K562 (cell line): ENCODE measurements around the gene GEN1. TPM values are rescaled to one million over a fixed set of nuclear protein-coding genes. Genes with fewer than 3 reads are reported as not detected.

Experiments
- BCL6 ChIP-seq: fragments of 250-450 bp; sonication (Bioruptor Pico); IDR thresholded peaks from 2 replicates; pipeline ENCODE4 v1.4.0; 2020
- CBX1 ChIP-seq: sonication (generic); IDR thresholded peaks from 2 replicates; pipeline ENCODE4 v1.6.1; 2016; ENCODE audit warnings: antibody characterized with exemption, low read depth, mild to moderate bottlenecking
- FOXJ3 ChIP-seq: sonication (generic); formaldehyde crosslinking; IDR thresholded peaks from 2 replicates; pipeline ENCODE4 v1.4.0; 2020; ENCODE audit warnings: mild to moderate bottlenecking, missing genetic modification reagents
- FOXM1 ChIP-seq, 2 experiments: fragments of 450-650 bp in 1 of 2; sonication (generic) in 1 of 2; formaldehyde crosslinking in 1 of 2; IDR thresholded peaks; 2 replicates each; pipeline versions ENCODE4 v1.6.1 to v1.9.0; 2017 to 2022; ENCODE audit warnings: low read depth in 2 of 2, mild to moderate bottlenecking in 2 of 2, missing genetic modification reagents in 1 of 2, moderate library complexity in 1 of 2
- HEY1 ChIP-seq: fragments of 250-450 bp; sonication (Bioruptor Pico); IDR thresholded peaks from 2 replicates; pipeline ENCODE4 v1.5.0; 2020; ENCODE audit warnings: mild to moderate bottlenecking, moderate library complexity, borderline replicate concordance
- HIVEP1 ChIP-seq: fragments of 250-450 bp; sonication (Bioruptor Pico); IDR thresholded peaks from 2 replicates; pipeline ENCODE4 v1.4.0; 2020; ENCODE audit warnings: mild to moderate bottlenecking
- HMG20B ChIP-seq: fragments of 250-450 bp; sonication (Bioruptor Pico); IDR thresholded peaks from 2 replicates; pipeline ENCODE4 v1.5.0; 2021; ENCODE audit warnings: mild to moderate bottlenecking
- HNRNPK ChIP-seq: fragments of 200-400 bp; formaldehyde crosslinking; IDR thresholded peaks from one replicate; pipeline ENCODE4 v1.6.1; 2018; ENCODE audit warnings: mild to moderate bottlenecking, low read depth, low read length; ENCODE audit not compliant: poor library complexity, severe bottlenecking
- KHSRP ChIP-seq: fragments of 450-650 bp; IDR thresholded peaks from 2 replicates; pipeline ENCODE4 v1.6.1; 2017
- MAZ ChIP-seq, 2 experiments: fragments of 450-650 bp in 1 of 2; sonication (generic) in 1 of 2; formaldehyde crosslinking; IDR thresholded peaks in 1 of 2; conservative IDR thresholded peaks in 1 of 2; 2 replicates each; pipeline versions ENCODE4 v1.4.0 to v1.5.0; 2020; ENCODE audit warnings: mild to moderate bottlenecking in 1 of 2, missing genetic modification reagents in 1 of 2
- MBD2 ChIP-seq: sonication (generic); IDR thresholded peaks from 2 replicates; pipeline ENCODE4 v1.6.1; 2016; ENCODE audit warnings: low read depth, borderline replicate concordance
- MIER1 ChIP-seq: fragments of 450-650 bp; IDR thresholded peaks from 2 replicates; pipeline ENCODE4 v1.6.1; 2016; ENCODE audit warnings: antibody characterized with exemption, mild to moderate bottlenecking, low read depth
- NFE2L1 ChIP-seq: fragments of 450-650 bp; IDR thresholded peaks from 2 replicates; pipeline ENCODE4 v1.6.1; 2016; ENCODE audit warnings: missing genetic modification characterization, low read depth, mild to moderate bottlenecking, missing compliant biosample characterization, moderate library complexity, borderline replicate concordance
- NFRKB ChIP-seq: fragments of 450-650 bp; IDR thresholded peaks from 2 replicates; pipeline ENCODE4 v1.6.1; 2016; ENCODE audit warnings: low read depth
- NR4A1 ChIP-seq, 2 experiments: fragments of 250-450 bp in 1 of 2; fragments of 450-650 bp in 1 of 2; sonication (Bioruptor Pico) in 1 of 2; IDR thresholded peaks; 2 replicates each; pipeline versions ENCODE4 v1.4.0 to v1.6.1; 2016 to 2020; ENCODE audit warnings: mild to moderate bottlenecking in 2 of 2, missing compliant biosample characterization in 1 of 2, missing genetic modification characterization in 1 of 2, moderate library complexity in 1 of 2
- POLR3G ChIP-seq: IDR thresholded peaks from 2 replicates; pipeline ENCODE4 v1.6.1; 2011; ENCODE audit not compliant: insufficient read length, insufficient replicate concordance; ENCODE audit errors: extremely low read depth
- RBM25 ChIP-seq: fragments of 200-400 bp; formaldehyde crosslinking; IDR thresholded peaks from 2 replicates; pipeline ENCODE4 v1.6.1; 2018; ENCODE audit warnings: low read length, low read depth, moderate library complexity; ENCODE audit not compliant: severe bottlenecking
- STAT6 ChIP-seq: sonication (generic); formaldehyde crosslinking; IDR thresholded peaks from 2 replicates; pipeline ENCODE4 v1.8.1; 2023; ENCODE audit warnings: mild to moderate bottlenecking, missing genetic modification reagents
- TEAD4 ChIP-seq, 2 experiments: sonication (generic) in 1 of 2; formaldehyde crosslinking in 1 of 2; IDR thresholded peaks; 2 replicates each; pipeline versions ENCODE4 v1.6.1 to v1.8.0; 2012 to 2022; ENCODE audit warnings: borderline replicate concordance in 1 of 2, inconsistent platforms in 1 of 2, low read length in 1 of 2, mild to moderate bottlenecking in 1 of 2, missing genetic modification reagents in 1 of 2
- ZKSCAN8 ChIP-seq: fragments of 200-800 bp; sonication (Bioruptor generic); IDR thresholded peaks from 2 replicates; pipeline ENCODE4 v1.6.1; 2016; ENCODE audit warnings: missing genetic modification characterization, missing compliant biosample characterization
- ZNF311 ChIP-seq: fragments of 250-450 bp; sonication (Bioruptor Pico); IDR thresholded peaks from 2 replicates; pipeline ENCODE4 v1.4.0; 2020; ENCODE audit warnings: mild to moderate bottlenecking, moderate library complexity
- ZNF583 ChIP-seq: fragments of 250-450 bp; sonication (Bioruptor Pico); IDR thresholded peaks from 2 replicates; pipeline ENCODE4 v1.4.0; 2020
- ZNF584 ChIP-seq: fragments of 200-800 bp; sonication (Bioruptor generic); IDR thresholded peaks from 2 replicates; pipeline ENCODE4 v1.6.1; 2016; ENCODE audit warnings: low read depth, mild to moderate bottlenecking, missing genetic modification characterization, missing compliant biosample characterization
- ZNF655 ChIP-seq: fragments of 250-450 bp; sonication (Bioruptor Pico); IDR thresholded peaks from 2 replicates; pipeline ENCODE4 v1.5.0; 2021
- polyA plus RNA-seq, 8 experiments: library from polyadenylated mRNA; depleted of rRNA in 4 of 8; stranded (reverse) in 5 of 8; unstranded in 3 of 8; fragments of >200 nt; fragmentation: Nextera tagmentation in 2 of 8; fragmentation: Illumina TruSeq in 1 of 8; extraction: Ambion mirVana in 2 of 8; extraction: Trizol in 1 of 8; gene quantifications; 2 replicates each; pipeline versions ENCODE4 v1.2.1 to v1.2.3, GENCODE V29; 2011 to 2014; ENCODE audit warnings: inconsistent platforms in 1 of 8, missing spikeins in 1 of 8
- total RNA-seq, 7 experiments: library from RNA; depleted of rRNA in 6 of 7; stranded (reverse); fragments of >200 nt in 6 of 7; fragmentation: Illumina TruSeq in 2 of 7; extraction: Trizol in 2 of 7; gene quantifications; 2 replicates each; pipeline versions ENCODE4 v1.2.1 to v1.2.3, GENCODE V29; 2011 to 2021; ENCODE audit warnings: low replicate concordance in 1 of 7

GEN1 gene
- total and polyA plus RNA-seq, 9 of the 15 experiments (the other 6 are each of a cell fraction or from before 2014, with no cell fraction given): 8.6 to 39.7 (median 24.5) TPM

- TF ChIP-seq NR4A1 (CRISPR knock-in tag; IDR thresholded peaks at IDR 0.05) (peak; percentile 87; the same call in 1 of the 2 replicates), NR4A1 (tag; IDR thresholded peaks at IDR 0.05) (no peak), ZNF583 (CRISPR knock-in tag) (0 out of 2 replicates have a peak, but pooled peaks have one; percentile 16), ZNF311 (CRISPR knock-in tag) (no peak), FOXM1 (IDR thresholded peaks at IDR 0.05; ENCODE audit: low read depth) (no peak), FOXM1 (CRISPR knock-in tag; IDR thresholded peaks at IDR 0.05; ENCODE audit: low read depth) (no peak), KHSRP (no peak), BCL6 (CRISPR knock-in tag) (no peak), HMG20B (CRISPR knock-in tag) (no peak), ZKSCAN8 (CRISPR knock-in tag) (no peak), FOXJ3 (no peak), MAZ (CRISPR knock-in tag; conservative IDR thresholded peaks at IDR 0.05 in 1 of 2, IDR thresholded peaks at IDR 0.05 in 1 of 2) (peak in 1 of 2 experiments; percentile 15; a peak in 1 of 4 replicates), RBM25 (no peak), CBX1 (peak; percentile 57; the same call in 1 of the 2 replicates), HEY1 (CRISPR knock-in tag) (no peak), NFE2L1 (tag) (no peak), POLR3G (no peak), ZNF655 (CRISPR knock-in tag) (no peak), NFRKB (no peak; the same call in 1 of the 2 replicates), MIER1 (no peak), ZNF584 (CRISPR knock-in tag) (no peak), STAT6 (CRISPR knock-in tag) (0 out of 2 replicates have a peak, but pooled peaks have one; percentile 17), TEAD4 (IDR thresholded peaks at IDR 0.05; ENCODE audit: low read length) (no peak), TEAD4 (CRISPR knock-in tag; IDR thresholded peaks at IDR 0.05; ENCODE audit: borderline replicate concordance) (no peak), HIVEP1 (CRISPR knock-in tag) (no peak), MBD2 (no peak), HNRNPK (no peak)
These were observed 791 bp upstream of the GEN1 start (continued) for GRCh38 chr2:17752892-17753802.
